Upper lobe of left lung (tissue), 4 donors: ENCODE measurements around the gene RPS15A.

Source experiments
- EP300 ChIP-seq, 4 donors: sonication (generic); formaldehyde crosslinking; IDR thresholded peaks; one replicate each; pipeline ENCODE4 v1.5.1; 2017; ENCODE audit warnings: antibody characterized with exemption in 4 of 4, control low read depth in 2 of 4
- POLR2A ChIP-seq, 4 donors: fragments of 450-650 bp; IDR thresholded peaks; one replicate each; pipeline ENCODE4 v1.5.1; 2016 to 2017; ENCODE audit warnings: antibody characterized with exemption in 4 of 4, mild to moderate bottlenecking in 2 of 4
- POLR2AphosphoS5 ChIP-seq, 2 donors: sonication (generic); formaldehyde crosslinking; IDR thresholded peaks; one replicate each; pipeline ENCODE4 v1.5.1; 2017; ENCODE audit warnings: antibody characterized with exemption in 2 of 2
- TF ChIP-seq, protein P1 (sequence below), 6 experiments: fragments of 450-650 bp in 4 of 6; fragments of 200-600 bp in 2 of 6; sonication (generic) in 2 of 6; IDR thresholded peaks; one replicate each; pipeline ENCODE4 v1.5.1; 2016 to 2019; ENCODE audit warnings: antibody characterized with exemption in 6 of 6

- TF ChIP-seq, protein P1, sequence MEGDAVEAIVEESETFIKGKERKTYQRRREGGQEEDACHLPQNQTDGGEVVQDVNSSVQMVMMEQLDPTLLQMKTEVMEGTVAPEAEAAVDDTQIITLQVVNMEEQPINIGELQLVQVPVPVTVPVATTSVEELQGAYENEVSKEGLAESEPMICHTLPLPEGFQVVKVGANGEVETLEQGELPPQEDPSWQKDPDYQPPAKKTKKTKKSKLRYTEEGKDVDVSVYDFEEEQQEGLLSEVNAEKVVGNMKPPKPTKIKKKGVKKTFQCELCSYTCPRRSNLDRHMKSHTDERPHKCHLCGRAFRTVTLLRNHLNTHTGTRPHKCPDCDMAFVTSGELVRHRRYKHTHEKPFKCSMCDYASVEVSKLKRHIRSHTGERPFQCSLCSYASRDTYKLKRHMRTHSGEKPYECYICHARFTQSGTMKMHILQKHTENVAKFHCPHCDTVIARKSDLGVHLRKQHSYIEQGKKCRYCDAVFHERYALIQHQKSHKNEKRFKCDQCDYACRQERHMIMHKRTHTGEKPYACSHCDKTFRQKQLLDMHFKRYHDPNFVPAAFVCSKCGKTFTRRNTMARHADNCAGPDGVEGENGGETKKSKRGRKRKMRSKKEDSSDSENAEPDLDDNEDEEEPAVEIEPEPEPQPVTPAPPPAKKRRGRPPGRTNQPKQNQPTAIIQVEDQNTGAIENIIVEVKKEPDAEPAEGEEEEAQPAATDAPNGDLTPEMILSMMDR (IDR thresholded peaks at IDR 0.05) = no peak
- TF ChIP-seq POLR2AphosphoS5 (IDR thresholded peaks at IDR 0.05) (no peak), EP300 (IDR thresholded peaks at IDR 0.05) (no peak), POLR2A (IDR thresholded peaks at IDR 0.05) (no peak)
Measured at GRCh38 chr16:18797746-18798145, 7.6 kb upstream of the RPS15A start.
